Measurements from ENCODE around the gene RTN3.
A peak's percentile ranks its signal among the peaks of the same experiment; 100 is the strongest.
"Not testable (repeated sequence)": the region's sequence is repeated elsewhere in the genome, so short reads cannot be mapped to it uniquely, and the experiment has no call there.

Gene RTN3

DNA sequence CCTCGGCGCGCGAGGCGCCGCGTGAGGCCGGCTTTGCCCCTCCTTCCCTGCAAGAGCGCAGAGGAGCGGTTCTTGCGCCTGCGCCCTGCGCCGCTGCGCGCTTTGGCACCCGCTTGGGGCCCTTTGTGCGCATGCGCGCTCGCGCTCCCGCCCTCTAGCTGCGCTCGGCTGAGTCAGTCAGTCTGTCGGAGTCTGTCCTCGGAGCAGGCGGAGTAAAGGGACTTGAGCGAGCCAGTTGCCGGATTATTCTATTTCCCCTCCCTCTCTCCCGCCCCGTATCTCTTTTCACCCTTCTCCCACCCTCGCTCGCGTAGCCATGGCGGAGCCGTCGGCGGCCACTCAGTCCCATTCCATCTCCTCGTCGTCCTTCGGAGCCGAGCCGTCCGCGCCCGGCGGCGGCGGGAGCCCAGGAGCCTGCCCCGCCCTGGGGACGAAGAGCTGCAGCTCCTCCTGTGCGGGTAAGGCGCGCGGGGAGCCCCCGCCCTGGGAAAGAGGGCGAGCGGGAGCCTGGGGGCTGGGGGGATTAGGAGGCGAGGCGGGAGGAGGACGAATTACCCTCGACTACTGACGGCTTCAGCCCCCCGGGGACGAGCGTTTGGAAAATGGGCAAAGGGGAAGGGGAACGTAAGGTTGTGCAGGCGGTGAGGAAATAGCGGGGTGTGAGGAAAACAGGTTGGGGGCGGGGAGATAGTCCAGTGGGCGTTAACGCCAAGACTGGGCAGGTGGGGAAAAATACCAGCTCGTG, at the start of gene RTN3:
Gene RTN3 (plus strand): TSS at position 180 of the 745 bp plus-strand sequence. CDS start 137 bp downstream, at position 317.
- peak; percentile 96 for DNase-seq
- peak within 1 kb of the TSS; percentile 84 for H3K4me3 ChIP-seq (ENCODE audit: low read depth, low read length)
- no peaks in the 10 kb centered on the region for H3K36me3 ChIP-seq (replicated peaks)
- peak within 1 kb of the TSS; percentile 60 for H3K27ac ChIP-seq
- in situ Hi-C loops (cut with HindIII; ENCODE audit: low pct_ligation_motif_present, low sequenced_read_pairs) = no loop called here
- TF ChIP-seq CTCF (IDR thresholded peaks at IDR 0.05; ENCODE audit: low read depth, low read length, missing control alignments) = no peak
- H3K27me3 ChIP-seq (replicated peaks) = no peaks in the 10 kb centered on the region

- Histone ChIP-seq H3K27ac (no peak overlapping the region), H3K4me3 (ENCODE audit: low read depth, low read length) (no peak overlapping the region), H3K36me3 (replicated peaks) (peaks cover 52% of the 10 kb centered on the region), H3K27me3 (replicated peaks) (no peaks in the 10 kb centered on the region)
- TF ChIP-seq CTCF (IDR thresholded peaks at IDR 0.05; ENCODE audit: low read depth, low read length, missing control alignments) = peak; percentile 89
- peak; percentile 57 for DNase-seq
- in situ Hi-C loops (cut with HindIII; ENCODE audit: low pct_ligation_motif_present, low sequenced_read_pairs) = no loop called here
These were observed 45.4 kb upstream of the RTN3 start for GRCh38 chr11:63635762-63636465.

GRCh38 chr11:63638436-63638835, 42.9 kb upstream of the RTN3 start:
- peaks cover 47% of the 10 kb centered on the region for H3K36me3 ChIP-seq (replicated peaks)
- H3K27ac ChIP-seq; H3K27me3 ChIP-seq (replicated peaks); in situ Hi-C loops (cut with HindIII; ENCODE audit: low pct_ligation_motif_present, low sequenced_read_pairs); DNase-seq; H3K4me3 ChIP-seq (ENCODE audit: low read depth, low read length): not testable (repeated sequence)

DNA sequence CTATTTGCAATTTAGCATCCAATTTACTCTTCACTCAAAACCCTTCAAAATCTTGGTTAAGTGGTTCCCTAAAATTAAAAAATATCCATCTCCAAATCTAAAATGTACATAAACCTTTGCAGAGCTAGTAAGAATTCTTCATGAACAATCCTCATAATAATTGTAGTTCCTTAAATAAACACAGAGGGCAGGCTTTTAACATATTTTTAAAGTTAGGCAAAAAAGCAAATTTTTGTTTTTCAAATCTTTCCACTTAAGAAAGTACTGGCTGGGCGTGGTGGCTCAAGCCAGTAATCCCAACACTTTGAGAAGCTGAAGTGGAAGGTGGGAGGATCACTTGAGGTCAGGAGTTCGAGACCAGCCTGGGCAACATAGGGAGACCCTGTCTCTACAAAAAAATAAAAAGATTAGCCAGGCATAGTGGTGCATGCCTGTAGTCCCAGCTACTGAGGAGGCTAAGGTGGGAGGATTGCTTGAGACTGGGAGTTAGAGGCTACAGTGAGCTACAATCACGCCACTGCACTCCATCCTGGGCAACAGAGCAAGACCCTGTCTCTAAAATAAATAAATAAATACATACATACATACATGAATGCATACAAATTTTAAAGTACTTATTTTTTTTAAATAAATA, 42.0 kb upstream of the RTN3 start:
- DNase-seq = no peak
- no peaks in the 10 kb centered on the region for H3K27me3 ChIP-seq (replicated peaks)
- peak; percentile 18 for TF ChIP-seq CTCF (IDR thresholded peaks at IDR 0.05; ENCODE audit: low read depth, low read length, missing control alignments)
- H3K36me3 ChIP-seq (replicated peaks) = peaks cover 49% of the 10 kb centered on the region
- H3K4me3 ChIP-seq (ENCODE audit: low read depth, low read length) = no peak overlapping the region
- no peak overlapping the region for H3K27ac ChIP-seq
- in situ Hi-C loops (cut with HindIII; ENCODE audit: low pct_ligation_motif_present, low sequenced_read_pairs) = no loop called here

- DNase-seq = no peak
- Histone ChIP-seq H3K36me3 (replicated peaks) (peaks cover 40% of the 10 kb centered on the region), H3K27me3 (replicated peaks) (no peaks in the 10 kb centered on the region), H3K4me3 (ENCODE audit: low read depth, low read length) (no peak overlapping the region), H3K27ac (no peak overlapping the region)
- no peak for TF ChIP-seq CTCF (IDR thresholded peaks at IDR 0.05; ENCODE audit: low read depth, low read length, missing control alignments)
- in situ Hi-C loops (cut with HindIII; ENCODE audit: low pct_ligation_motif_present, low sequenced_read_pairs) = no loop called here
These were observed 39.6 kb upstream of the RTN3 start for GRCh38 chr11:63641727-63642126.

DNA sequence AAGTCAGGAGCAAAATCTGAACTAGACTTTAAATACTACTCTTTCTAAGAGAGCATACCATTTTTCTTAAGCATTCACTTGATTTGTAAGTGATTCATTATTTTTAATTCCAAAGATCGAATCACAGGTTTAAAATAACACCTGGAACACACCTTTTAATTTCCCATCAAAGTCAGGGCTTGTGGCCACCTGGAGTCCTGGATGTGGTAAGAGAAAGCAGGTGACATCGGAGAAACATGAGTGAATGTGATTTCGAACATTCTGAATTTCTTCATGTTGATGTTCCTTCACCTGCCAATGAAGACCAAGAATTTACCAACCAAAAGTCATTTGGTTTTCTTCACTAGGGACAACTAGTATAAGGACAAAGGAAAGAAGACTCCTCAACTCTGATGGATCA, 38.1 kb upstream of the RTN3 start:
- no peak overlapping the region for H3K4me3 ChIP-seq (ENCODE audit: low read depth, low read length)
- DNase-seq = no peak
- no peak for TF ChIP-seq CTCF (IDR thresholded peaks at IDR 0.05; ENCODE audit: low read depth, low read length, missing control alignments)
- peaks cover 50% of the 10 kb centered on the region for H3K36me3 ChIP-seq (replicated peaks)
- no peak overlapping the region for H3K27ac ChIP-seq
- in situ Hi-C loops (cut with HindIII; ENCODE audit: low pct_ligation_motif_present, low sequenced_read_pairs) = no loop called here
- H3K27me3 ChIP-seq (replicated peaks) = no peaks in the 10 kb centered on the region
